ENCODE measurements around the gene SURF6.
A peak's percentile ranks its signal among the peaks of the same experiment; 100 is the strongest.

SURF6 gene

DNA sequence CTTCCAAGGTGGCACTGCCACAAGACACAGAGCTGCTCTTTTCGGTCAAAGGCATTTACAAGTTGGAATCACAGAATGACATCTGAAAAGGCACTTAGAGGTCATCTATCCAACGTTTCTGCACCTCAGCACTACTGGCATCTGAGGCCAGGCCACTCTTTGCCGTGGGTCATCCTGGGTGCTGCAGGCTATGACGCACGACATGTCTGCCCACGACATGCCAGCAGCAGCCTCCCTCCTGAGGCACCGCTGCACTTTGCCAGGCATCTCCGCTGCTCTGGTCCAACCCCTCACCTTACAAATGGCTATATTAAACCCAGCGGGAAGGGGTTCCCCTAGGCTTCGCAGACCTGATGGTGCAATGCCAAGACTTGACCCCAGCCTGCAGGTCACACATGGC is 31.8 kb upstream of the SURF6 start:
- no peak for DNase-seq (ENCODE audit: low read depth)

DNA sequence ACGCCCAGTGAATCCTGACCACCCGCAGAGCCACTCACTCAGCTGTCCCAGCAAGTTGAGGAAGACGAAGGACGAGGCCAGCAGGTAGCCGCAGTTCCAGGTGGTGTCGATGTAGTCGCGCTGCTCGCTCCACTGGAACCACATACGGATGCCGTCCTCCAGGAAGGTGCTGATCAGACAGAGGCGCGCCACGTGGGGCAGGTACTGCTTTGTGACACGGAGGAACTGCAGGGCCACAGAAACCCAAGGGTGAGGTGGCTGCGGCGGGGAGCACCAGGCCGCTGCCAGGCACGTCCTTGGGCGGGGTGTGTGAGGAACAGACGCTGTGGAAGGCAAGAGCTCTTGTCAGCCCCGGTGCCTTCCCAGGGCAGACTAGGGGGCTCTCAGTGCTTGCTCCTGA is 31.2 kb upstream of the SURF6 start:
- no peak for DNase-seq (ENCODE audit: low read depth)

DNA sequence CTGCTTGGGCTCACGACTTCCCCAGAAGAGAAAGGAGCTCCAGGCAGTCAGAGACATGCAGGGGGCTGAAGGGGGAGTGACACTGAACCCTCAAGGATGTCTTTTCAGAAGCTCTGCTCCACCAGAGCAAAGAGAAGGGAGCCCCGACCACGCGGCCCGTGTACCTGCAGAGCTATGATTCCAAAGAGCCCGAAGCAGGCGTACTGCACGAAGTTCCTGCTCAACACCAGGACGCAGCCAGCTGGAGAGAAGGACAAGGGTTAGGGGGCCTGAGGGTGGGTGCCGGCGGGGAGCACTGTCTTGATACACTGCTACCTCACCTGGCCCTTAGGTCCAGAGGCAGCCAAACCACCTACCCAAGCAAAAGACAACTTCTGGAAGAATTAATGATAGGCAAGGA is 30.4 kb upstream of the SURF6 start:
- no peak for DNase-seq (ENCODE audit: low read depth)

DNA sequence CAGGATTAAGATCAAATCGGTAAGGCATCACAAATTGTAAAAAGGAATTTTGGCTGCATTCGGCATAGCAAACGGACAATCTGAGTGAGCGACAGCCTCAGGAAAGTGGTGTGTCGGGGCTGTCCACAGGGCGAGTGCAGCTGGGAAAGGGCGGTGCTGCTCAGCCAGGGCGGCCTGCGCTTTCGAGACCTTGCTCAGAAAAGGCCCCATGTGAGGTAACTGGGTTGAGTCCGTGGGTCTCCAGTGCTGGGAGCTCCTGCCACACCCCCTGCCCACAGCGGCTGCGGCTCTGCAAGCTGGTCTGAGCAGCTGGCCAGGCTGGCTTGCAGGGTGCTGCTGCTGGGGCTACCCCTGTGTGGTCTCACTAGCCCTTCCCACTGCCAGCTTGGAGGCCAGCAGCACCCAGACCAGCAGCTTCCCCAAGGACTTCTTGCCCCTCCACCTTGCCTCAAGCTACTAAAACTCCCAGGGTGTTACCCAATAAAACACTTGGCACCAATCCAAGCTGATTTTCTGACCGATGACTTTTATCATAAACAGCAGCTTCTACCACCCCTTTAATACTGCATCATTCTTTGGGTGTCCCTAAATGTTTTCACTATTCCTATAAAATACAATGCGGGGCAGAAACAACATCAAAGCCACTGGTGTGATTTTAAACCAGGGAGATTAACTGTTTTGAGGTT is 26.5 kb upstream of the SURF6 start:
- no peak for DNase-seq (ENCODE audit: low read depth)

DNA sequence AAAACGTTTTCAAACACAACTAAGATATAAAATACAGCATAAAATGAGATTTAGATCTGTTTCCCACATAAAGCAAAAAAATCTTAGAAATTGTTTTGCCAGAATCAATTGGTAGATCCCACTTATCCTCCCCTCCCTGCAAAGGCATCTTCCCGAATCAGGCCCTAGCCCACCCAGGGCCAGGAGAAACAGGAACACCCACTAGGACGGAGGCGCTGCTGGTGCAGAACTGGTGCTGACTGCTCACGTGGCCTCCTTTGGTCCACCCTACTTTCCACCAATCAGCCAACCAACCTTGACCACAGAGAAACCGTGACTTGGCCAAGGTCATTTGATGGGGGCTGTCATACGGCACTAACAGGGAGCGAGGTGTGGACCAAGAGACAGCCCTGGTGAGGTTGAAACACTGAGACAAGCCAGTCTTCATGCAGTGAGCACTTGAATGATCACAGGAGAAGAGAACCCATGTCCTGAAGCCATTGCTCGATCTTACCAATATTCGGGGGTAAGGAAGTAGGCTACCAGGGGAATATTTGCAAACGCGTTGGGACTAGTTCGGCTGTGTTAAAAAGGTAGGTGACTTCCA is 25.6 kb upstream of the SURF6 start:
- no peak for DNase-seq (ENCODE audit: low read depth)

DNA sequence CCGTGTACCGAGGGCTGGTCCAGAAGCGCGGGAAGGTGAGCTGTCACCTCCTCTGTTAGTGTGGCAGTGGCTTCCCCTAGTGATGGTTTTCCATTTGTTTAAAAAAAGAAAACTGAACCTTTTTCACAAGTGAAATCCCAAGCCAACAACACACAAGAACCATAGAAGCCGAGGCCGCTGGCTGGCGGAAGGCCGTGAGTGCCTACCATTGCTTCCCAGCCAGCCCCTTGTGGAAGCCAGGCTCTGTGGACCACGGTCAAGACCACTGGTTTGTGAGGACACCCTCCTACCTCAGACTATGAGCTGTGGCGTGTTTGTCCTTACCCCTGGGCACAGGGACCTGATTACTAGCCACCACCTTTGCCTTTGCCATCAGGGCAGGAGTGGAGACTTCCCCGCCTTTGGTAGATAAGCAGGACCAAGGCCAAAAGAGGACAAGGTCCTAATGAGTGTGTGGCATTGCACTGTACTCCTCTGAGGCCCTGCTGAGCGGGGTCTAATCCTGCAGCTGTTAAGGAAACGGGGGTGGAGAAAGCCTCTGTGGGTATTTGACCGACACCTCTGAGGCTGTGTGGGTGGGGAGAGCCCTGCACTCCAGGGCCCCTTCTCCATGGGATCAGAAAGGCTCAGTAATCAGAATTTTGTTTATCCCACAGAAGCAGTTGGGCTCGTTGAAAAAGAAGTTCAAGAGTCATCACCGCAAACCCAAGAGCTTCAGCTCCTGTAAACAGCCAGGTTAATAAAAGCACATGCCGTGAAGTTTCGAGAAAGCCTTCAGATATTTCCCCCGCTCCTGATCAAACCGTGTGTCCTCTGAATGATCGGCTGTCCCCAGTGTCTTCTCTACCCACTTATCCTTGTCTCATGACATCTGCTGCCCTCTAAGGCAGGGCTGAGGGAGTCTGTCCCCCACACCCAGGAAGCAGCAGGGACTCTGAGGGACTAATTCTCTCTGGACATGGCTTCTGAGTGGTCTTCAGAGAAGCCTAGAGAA is 24.7 kb upstream of the SURF6 start:
- no peak for DNase-seq (ENCODE audit: low read depth)

DNA sequence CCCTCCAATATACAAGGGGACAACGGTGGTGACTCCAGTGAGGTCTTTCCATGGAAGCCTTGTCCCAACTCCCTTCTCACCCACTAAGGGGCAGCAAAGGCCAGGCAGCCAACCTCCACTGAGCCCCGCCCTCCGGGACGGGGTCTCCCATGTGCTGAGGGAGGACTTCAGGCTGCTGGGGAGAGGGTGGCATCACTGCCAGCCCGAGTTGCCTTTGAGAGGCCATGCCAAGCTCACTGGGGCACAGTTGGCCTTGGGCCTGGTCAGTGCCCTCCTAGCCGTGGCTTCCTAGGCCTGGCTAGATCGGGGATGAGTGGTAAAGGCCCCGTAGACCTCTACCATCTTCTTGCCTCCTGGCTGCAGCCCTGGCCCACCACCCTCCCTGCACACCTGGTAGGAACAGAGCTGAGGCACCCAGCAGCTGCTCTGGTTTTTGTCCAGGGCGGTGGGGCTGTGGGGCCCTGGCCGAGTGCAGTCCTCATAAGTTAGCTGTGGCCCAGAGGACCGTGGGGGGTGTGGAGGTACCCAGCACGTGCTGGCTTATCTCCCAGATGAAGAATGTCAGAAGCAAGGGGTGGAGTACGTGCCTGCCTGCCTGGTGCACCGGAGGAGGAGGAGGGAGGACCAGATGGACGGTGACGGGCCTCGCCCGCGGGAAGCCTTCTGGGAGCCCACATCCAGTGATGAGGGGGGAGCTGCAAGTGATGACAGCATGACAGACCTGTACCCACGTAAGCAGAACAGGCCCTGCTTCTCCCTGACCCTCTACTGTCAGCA is 23.6 kb upstream of the SURF6 start:
- no peak for DNase-seq (ENCODE audit: low read depth)

DNA sequence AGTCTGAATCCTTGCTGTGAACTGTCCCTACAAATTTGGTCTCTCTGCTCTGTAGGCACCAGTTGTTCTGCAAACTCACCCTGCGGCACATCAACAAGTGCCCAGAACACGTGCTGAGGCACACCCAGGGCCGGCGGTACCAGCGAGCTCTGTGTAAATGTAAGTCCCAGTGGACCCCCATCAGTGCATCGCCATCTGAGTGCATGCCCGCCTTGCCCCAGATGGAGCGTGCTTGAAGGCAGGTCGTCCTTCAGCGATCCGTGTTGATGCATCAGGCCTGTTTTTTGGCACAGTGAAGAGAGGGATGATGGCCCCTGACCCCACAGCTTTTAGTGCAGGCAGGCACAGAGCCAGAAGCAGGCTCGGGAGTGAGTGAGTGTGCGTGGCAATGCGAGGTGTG is 21.7 kb upstream of the SURF6 start:
- no peak for DNase-seq (ENCODE audit: low read depth)

DNA sequence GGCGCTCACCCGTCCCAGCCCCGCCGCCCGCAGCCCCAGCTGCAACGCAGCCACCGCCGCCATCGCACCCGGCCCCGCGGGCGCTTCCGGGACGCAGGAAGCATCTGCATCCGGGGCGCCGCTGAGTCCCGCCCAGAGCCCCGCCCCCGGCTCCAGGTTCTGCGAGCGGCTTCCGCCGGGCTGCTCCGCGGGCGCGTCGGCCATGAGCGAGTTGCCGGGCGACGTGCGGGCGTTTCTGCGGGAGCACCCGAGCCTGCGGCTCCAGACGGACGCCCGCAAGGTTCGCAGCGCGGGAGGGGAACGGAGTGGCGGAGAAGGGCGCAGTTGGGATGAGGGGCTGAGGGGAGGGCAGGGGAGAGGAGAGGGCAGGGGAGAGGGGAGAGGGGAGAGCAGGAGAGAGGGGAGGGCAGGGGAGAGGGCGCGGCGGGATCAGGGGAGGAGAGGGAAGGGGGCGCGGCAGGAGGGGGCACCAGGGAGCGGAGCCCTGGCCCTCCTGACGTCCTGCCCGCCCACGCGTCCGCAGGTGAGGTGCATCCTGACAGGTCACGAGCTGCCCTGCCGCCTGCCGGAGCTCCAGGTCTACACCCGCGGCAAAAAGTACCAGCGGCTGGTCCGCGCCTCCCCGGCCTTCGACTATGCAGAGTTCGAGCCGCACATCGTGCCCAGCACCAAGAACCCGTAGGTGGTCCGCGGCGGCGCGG is 20.6 kb upstream of the SURF6 start, which contains the start of the genes SURF1 and SURF2:
Gene SURF1, minus strand, starts transcription at position 97 of the 701 bp plus-strand sequence. Its CDS starts 34 bp downstream, at position 63.
Gene SURF2, plus strand, starts transcription at position 160 of the 701 bp plus-strand sequence. Its CDS starts 43 bp downstream, at position 203.
- peak; percentile 86 for DNase-seq (ENCODE audit: low read depth)

DNA sequence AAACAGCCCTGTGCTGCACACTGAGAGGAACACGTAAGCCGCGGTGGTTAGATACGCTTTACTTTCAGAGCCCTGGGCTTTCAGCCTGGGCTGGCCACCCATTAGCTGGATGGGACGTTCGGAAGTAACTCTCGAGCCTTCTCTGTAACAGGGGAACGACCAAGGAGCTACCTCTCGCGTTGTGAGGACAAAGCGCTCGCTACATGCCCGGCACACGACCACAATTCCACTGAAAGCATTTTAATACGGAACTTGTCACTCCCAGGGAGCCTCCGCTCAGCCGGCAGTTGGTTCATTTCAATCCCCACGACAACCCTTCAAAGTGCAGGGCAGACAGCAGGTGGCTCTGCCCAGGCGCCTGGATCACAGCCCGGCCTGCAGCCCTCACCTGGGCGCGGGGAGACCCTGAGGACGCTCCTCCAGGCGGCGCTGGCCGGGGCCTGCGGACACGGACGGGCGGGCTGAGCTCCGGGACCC is 19.9 kb upstream of the SURF6 start:
- DNase-seq (ENCODE audit: low read depth), result no peak

DNA sequence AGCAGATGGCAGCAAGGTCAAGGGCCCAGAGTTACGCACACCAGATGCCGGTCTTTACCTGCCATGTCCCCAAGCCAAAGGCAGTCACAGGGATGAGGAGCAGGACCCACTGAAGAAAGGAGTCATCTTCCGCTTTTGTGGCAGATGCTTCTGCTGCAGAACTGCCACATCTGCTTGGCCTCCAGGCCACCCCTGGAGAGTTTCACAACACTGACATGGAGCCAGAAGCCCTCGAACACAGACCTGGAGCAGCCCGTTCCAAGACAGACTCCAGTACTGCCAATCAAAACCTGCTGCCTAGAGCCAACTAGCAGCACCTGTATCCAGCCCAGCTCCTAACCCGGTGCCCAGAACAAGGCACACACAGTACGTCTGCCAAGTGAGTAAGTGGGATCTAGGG is 18.8 kb upstream of the SURF6 start:
- DNase-seq (ENCODE audit: low read depth), result no peak

DNA sequence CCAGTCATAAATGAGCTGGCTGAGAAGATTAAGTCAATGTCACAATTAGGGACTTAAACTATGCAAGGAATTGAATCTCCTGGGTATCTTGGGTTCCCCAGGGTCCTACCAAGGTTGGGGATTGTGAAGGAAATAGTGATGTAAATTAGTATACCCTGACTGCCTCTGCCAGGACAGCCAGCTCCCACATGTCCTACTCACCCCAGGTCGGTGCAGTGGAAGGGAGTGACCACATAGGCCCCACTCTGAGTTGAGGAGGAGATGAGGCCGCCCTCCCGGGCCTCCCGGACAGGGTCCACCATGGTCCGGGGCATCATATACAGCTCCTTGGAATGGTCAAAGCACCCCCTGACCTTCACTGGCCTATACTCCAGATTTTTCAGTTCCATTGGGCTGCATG is 17.6 kb upstream of the SURF6 start:
- DNase-seq (ENCODE audit: low read depth), result no peak

DNA sequence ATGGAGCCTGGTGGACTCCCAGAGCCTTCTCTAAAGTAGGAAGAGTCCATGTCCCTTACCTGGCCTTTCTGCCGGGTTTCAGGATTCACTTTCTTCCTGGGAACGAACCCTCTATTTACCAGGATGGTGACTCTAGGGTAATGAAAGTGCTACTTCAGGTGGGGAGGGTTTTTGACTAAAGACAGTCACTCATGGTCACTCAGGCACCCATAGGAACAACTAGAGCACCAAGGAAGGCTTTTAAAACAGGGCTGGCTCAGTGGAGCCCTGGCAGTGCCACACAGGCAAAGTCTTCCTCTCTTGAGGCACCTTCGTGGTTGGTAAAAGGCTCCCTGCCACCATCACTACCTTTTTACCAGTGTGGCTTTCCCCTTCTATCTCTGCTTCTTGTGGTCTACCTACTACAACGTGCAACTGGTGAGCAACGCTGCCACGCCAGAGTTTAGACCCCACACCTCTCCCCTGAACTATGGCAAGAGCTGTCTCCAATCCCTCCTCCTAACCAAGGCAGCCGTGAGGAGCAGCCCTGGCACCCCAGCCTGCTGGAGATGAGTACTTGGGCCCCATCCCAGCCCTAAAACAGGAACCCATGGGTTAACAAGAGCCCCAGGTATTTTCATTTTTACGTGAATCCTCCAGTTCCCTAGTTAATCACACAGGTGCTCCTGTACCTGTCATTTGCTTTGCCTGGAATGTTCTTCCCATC is 16.8 kb upstream of the SURF6 start:
- DNase-seq (ENCODE audit: low read depth), result no peak

DNA sequence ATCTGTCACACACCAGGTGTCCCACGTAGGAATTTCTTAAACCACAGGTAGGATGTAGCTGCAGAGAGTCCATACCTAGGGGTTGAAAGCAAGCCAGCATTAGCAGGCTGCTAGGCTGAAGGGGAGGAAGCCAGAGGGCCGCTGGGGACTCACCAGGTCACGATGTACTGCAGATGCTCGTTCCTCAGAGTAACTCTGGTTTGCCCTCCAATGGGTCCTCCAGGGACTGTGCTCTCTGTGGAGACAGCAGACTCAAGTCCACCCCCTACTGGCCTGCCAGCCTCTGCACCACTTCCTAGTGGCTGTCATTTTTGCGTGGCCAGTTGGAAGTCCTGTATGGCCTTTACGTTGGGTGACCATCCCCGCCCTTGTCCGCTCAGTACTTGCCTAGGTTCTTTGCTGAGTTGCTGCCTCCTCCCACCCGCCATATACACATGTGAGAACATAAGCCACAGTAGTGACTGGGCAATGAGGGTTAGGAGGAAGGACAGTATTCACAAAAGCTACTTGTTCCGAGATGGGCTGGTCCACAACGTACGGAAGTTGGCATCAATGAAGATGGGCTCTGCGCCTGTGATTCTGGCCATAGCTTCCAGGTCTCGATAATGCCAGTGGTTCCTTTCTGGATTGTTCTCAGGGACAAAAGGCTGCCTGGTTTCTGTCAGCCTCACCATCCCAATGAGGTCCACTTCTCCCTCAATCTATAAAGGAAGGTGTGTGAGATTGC is 16.1 kb upstream of the SURF6 start:
- no peak for DNase-seq (ENCODE audit: low read depth)

DNA sequence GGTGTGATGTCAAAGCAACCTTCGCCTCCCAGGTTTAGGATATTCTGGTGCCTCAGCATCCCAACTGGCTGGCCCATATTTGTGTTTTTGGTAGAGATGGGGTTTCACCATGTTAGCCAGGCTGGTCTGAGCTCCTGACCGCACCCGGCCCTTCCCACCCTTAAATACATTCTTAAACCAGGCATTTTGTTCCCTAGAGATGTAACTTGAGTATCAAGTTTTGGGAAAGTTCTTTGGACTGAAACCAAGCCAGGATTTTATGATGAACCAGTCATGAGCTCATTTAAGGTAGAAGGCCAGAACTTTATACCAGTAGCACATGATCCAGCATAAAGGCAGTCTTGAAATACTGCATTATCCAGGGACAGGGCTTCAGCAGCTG is 15.5 kb upstream of the SURF6 start:
- DNase-seq (ENCODE audit: low read depth), result no peak

DNA sequence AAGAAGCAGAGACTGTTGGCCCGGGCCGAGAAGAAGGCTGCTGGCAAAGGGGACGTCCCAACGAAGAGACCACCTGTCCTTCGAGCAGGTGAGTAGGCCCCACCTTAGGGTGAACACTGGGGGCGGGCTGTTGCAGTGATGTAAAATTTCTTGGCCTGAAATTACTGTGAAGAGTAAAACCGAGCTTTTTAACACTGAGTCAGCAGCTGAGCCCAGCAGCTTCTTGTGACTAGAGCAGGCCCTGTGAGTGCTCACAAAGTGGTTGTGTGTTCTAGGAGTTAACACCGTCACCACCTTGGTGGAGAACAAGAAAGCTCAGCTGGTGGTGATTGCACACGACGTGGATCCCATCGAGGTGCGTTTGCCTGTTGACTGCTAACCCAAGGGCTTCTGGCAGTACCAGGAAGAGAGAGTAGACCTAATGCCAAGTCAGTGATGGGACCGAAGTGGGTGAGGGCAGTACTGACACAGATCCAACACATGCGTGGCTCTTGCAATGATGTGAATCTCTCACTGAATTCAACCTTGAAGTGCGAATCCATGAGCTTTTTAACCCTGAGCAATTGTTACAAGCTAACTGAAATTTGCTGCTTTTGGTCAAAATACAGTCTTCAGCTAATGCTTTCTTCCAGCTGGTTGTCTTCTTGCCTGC is 14.1 kb upstream of the SURF6 start:
- DNase-seq (ENCODE audit: low read depth), result no peak

DNA sequence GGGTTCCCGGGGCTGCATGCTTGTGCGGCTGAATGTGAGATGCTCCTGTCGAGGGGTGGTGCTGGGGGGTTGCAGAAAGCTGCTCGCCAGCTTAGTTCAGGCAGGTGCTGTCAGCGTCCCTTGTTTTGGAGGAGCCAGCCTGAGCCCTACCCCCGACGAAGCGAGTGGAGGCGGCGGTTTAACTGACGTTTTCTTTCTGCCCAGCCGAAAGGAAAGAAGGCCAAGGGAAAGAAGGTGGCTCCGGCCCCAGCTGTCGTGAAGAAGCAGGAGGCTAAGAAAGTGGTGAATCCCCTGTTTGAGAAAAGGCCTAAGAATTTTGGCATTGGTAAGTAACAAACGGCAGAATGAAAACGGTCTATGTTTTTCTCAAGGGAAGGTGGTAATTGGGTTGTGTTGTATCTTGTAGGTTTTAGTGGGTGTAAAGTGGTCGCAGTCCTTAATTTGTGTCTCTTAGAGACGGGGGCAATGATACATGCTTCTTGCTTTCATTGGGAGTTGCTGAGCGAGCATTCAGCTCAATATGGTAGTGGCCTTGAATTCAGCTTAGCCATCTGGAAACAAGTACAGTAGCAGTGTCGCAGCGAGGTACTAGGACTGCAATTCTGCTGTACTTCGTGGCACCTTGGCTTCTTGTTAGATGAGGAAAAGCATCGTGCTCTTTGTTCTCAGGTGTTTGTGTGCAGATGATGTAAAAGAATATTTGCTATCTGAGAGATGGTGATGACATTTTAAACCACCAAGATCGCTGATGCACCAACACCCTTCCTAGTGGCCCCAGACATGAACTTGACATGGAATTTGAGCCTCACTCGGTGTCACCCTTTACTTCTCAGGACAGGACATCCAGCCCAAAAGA is 13.0 kb upstream of the SURF6 start:
- DNase-seq (ENCODE audit: low read depth), result no peak

All from T follicular helper cell (primary cell).